SK-N-SH treated with all-trans-retinoic acid at 6 μM for 48 hours (cell line): ENCODE data around the gene PIR.
A peak's percentile ranks its signal among the peaks of the same experiment; 100 is the strongest.

Source experiments
- ATAC-seq: fragments of 200-7000 bp; cut with Tn5 transposase; 3 replicates; pipeline ENCODE4 v1.9.1; 2020; ENCODE audit warnings: mild to moderate bottlenecking, moderate library complexity
- ARNTL ChIP-seq: fragments of 450-650 bp; formaldehyde crosslinking; IDR thresholded peaks from 2 replicates; pipeline ENCODE4 v1.5.0; 2020; ENCODE audit warnings: low read depth, mild to moderate bottlenecking, moderate library complexity, borderline replicate concordance
- BACH2 ChIP-seq: fragments of 250-450 bp; sonication (Bioruptor Pico); IDR thresholded peaks from 2 replicates; pipeline ENCODE4 v1.9.0; 2021; ENCODE audit warnings: mild to moderate bottlenecking, borderline replicate concordance
- ESRRG ChIP-seq: fragments of 250-450 bp; sonication (Bioruptor Pico); IDR thresholded peaks from 2 replicates; pipeline ENCODE4 v1.6.1; 2021; ENCODE audit warnings: mild to moderate bottlenecking
- GLIS3 ChIP-seq: fragments of 250-450 bp; sonication (Bioruptor Pico); IDR thresholded peaks from 2 replicates; pipeline ENCODE4 v1.5.0; 2020; ENCODE audit warnings: mild to moderate bottlenecking, moderate library complexity
- ISL1 ChIP-seq: fragments of 250-450 bp; sonication (Bioruptor Pico); IDR thresholded peaks from 2 replicates; pipeline ENCODE4 v2.1.2; 2022; ENCODE audit warnings: mild to moderate bottlenecking, moderate library complexity
- OSR1 ChIP-seq: fragments of 250-450 bp; sonication (Bioruptor Pico); IDR thresholded peaks from 2 replicates; pipeline ENCODE4 v1.8.0; 2022; ENCODE audit warnings: moderate library complexity, mild to moderate bottlenecking, inconsistent platforms
- PPARA ChIP-seq: fragments of 250-450 bp; sonication (Bioruptor Pico); IDR thresholded peaks from 2 replicates; pipeline ENCODE4 v1.5.0; 2020; ENCODE audit warnings: mild to moderate bottlenecking, borderline replicate concordance
- RARB ChIP-seq: fragments of 250-450 bp; sonication (Bioruptor Pico); IDR thresholded peaks from 2 replicates; pipeline ENCODE4 v1.8.0; 2021; ENCODE audit warnings: mild to moderate bottlenecking, moderate library complexity
- SNAI2 ChIP-seq: fragments of 250-450 bp; sonication (Bioruptor Pico); IDR thresholded peaks from 2 replicates; pipeline ENCODE4 v1.5.0; 2020; ENCODE audit warnings: mild to moderate bottlenecking, moderate library complexity
- TCF4 ChIP-seq: fragments of 250-450 bp; sonication (Bioruptor Pico); IDR thresholded peaks from 2 replicates; pipeline ENCODE4 v1.8.0; 2021; ENCODE audit warnings: mild to moderate bottlenecking, moderate library complexity, borderline replicate concordance
- TOX ChIP-seq: fragments of 250-450 bp; sonication (Bioruptor Pico); IDR thresholded peaks from 2 replicates; pipeline ENCODE4 v1.8.0; 2021; ENCODE audit warnings: mild to moderate bottlenecking, moderate library complexity, borderline replicate concordance
- ZFP3 ChIP-seq: fragments of 250-450 bp; sonication (Bioruptor Pico); IDR thresholded peaks from 2 replicates; pipeline ENCODE4 v1.5.0; 2020; ENCODE audit warnings: mild to moderate bottlenecking, moderate library complexity
- ZFP30 ChIP-seq: fragments of 450-650 bp; formaldehyde crosslinking; IDR thresholded peaks from 2 replicates; pipeline ENCODE4 v1.5.0; 2022; ENCODE audit warnings: mild to moderate bottlenecking, moderate library complexity
- ZNF565 ChIP-seq: fragments of 450-650 bp; formaldehyde crosslinking; conservative IDR thresholded peaks from 2 replicates; pipeline ENCODE4 v1.5.0; 2020; ENCODE audit warnings: low read depth, mild to moderate bottlenecking, moderate library complexity
- ZNF70 ChIP-seq: fragments of 450-650 bp; formaldehyde crosslinking; IDR thresholded peaks from 2 replicates; pipeline ENCODE4 v1.5.0; 2020; ENCODE audit warnings: mild to moderate bottlenecking, moderate library complexity
- ZNF8 ChIP-seq: fragments of 450-650 bp; formaldehyde crosslinking; IDR thresholded peaks from 2 replicates; pipeline ENCODE4 v1.5.0; 2020; ENCODE audit warnings: mild to moderate bottlenecking, moderate library complexity
- TF ChIP-seq, protein P1 (sequence below): fragments of 250-450 bp; sonication (Bioruptor Pico); IDR thresholded peaks from 2 replicates; pipeline ENCODE4 v1.8.0; 2021; ENCODE audit warnings: low read depth, mild to moderate bottlenecking, moderate library complexity, borderline replicate concordance
- TF ChIP-seq, protein P2 (sequence below): fragments of 250-450 bp; sonication (Bioruptor Pico); IDR thresholded peaks from 2 replicates; pipeline ENCODE4 v1.5.1; 2020; ENCODE audit warnings: low read depth, mild to moderate bottlenecking, moderate library complexity
- TF ChIP-seq, protein P3 (sequence below): fragments of 250-450 bp; sonication (Bioruptor Pico); IDR thresholded peaks from 2 replicates; pipeline ENCODE4 v1.5.0; 2020; ENCODE audit warnings: mild to moderate bottlenecking, moderate library complexity
- TF ChIP-seq, protein P4 (sequence below): fragments of 250-450 bp; sonication (Bioruptor Pico); IDR thresholded peaks from 2 replicates; pipeline ENCODE4 v1.5.1; 2021; ENCODE audit warnings: mild to moderate bottlenecking, moderate library complexity

The PIR gene

DNA sequence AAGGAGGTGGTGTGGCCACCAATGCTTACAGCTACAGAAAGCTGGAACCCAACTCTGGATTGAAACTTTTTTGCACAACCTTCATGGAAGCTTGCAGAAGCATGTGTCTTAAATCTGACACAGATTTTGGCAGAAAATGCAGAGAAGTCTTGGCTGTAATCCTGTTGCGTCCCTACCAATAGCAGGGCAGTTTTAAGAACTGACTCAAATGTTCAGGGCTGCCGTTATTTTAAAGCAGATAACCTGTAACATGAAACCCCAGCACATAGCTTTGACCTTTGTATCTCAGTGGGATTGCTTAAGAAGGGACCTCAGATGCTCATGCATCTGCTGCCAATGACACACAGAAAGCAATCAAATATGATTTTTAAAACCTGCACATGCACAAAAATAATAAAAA, 108.8 kb downstream of the PIR start, which contains the start of gene VEGFD:
Gene VEGFD (minus strand): TSS at position 110 of the 400 bp plus-strand sequence. CDS start 467 bp downstream, outside the sequence.
- no peak for TF ChIP-seq ESRRG (CRISPR knock-in tag)
- peak; percentile 78 for ATAC-seq

DNA sequence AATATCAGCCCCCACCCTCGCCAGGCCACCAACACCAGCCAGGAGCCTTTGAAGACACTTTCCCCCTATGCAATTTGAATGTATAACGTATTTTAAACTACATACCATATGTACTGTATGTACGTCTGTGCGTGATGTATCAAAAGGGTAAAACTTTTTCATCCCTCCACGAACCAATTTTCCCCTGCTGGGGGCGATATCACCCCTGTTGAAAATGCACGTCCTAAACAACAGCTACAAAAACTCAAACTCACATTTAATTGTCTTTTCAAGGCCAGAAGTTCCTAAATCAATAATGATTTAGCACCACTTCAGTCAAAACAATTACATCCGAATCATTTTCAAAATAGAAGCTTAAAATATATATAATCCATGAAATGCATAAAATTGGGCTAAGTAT, 110.3 kb downstream of the PIR start:
- peak; percentile 38; the same call in 1 of the 3 replicates for ATAC-seq
- no peak for TF ChIP-seq ZFP30 (CRISPR knock-in tag)

DNA sequence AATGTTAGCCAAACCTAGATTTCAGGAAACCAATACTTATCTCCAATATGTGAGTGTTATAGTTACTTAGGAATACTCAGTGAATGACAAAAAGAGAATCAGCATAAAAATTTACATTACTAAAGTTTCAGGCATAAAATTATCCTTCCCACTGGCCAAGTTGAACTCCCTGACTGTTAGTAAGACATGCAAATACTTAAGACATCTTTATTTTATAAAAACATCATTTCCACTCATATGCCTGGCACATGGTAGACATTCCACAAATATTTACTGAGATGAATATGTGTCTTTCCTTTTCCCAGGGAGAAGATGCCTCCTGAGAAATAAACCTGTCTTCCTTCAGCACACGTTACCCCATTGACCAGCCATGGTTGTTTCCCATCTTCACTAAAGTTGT, 116.2 kb downstream of the PIR start:
- no peak for TF ChIP-seq ZNF70 (CRISPR knock-in tag)
- no peak for TF ChIP-seq BACH2
- TF ChIP-seq TOX: no peak
- no peak for TF ChIP-seq ZFP3 (CRISPR knock-in tag)
- TF ChIP-seq ZNF8 (CRISPR knock-in tag): no peak
- no peak for TF ChIP-seq SNAI2 (CRISPR knock-in tag)
- no peak for TF ChIP-seq ZNF565 (CRISPR knock-in tag)
- TF ChIP-seq, protein P1, sequence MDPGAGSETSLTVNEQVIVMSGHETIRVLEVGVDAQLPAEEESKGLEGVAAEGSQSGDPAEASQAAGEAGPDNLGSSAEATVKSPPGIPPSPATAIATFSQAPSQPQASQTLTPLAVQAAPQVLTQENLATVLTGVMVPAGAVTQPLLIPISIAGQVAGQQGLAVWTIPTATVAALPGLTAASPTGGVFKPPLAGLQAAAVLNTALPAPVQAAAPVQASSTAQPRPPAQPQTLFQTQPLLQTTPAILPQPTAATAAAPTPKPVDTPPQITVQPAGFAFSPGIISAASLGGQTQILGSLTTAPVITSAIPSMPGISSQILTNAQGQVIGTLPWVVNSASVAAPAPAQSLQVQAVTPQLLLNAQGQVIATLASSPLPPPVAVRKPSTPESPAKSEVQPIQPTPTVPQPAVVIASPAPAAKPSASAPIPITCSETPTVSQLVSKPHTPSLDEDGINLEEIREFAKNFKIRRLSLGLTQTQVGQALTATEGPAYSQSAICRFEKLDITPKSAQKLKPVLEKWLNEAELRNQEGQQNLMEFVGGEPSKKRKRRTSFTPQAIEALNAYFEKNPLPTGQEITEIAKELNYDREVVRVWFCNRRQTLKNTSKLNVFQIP (CRISPR knock-in tag): no peak
- TF ChIP-seq, protein P2, sequence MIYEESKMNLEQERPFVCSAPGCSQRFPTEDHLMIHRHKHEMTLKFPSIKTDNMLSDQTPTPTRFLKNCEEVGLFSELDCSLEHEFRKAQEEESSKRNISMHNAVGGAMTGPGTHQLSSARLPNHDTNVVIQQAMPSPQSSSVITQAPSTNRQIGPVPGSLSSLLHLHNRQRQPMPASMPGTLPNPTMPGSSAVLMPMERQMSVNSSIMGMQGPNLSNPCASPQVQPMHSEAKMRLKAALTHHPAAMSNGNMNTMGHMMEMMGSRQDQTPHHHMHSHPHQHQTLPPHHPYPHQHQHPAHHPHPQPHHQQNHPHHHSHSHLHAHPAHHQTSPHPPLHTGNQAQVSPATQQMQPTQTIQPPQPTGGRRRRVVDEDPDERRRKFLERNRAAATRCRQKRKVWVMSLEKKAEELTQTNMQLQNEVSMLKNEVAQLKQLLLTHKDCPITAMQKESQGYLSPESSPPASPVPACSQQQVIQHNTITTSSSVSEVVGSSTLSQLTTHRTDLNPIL (CRISPR knock-in tag): no peak
- no peak for TF ChIP-seq ISL1
- no peak for TF ChIP-seq TCF4
- TF ChIP-seq, protein P3, sequence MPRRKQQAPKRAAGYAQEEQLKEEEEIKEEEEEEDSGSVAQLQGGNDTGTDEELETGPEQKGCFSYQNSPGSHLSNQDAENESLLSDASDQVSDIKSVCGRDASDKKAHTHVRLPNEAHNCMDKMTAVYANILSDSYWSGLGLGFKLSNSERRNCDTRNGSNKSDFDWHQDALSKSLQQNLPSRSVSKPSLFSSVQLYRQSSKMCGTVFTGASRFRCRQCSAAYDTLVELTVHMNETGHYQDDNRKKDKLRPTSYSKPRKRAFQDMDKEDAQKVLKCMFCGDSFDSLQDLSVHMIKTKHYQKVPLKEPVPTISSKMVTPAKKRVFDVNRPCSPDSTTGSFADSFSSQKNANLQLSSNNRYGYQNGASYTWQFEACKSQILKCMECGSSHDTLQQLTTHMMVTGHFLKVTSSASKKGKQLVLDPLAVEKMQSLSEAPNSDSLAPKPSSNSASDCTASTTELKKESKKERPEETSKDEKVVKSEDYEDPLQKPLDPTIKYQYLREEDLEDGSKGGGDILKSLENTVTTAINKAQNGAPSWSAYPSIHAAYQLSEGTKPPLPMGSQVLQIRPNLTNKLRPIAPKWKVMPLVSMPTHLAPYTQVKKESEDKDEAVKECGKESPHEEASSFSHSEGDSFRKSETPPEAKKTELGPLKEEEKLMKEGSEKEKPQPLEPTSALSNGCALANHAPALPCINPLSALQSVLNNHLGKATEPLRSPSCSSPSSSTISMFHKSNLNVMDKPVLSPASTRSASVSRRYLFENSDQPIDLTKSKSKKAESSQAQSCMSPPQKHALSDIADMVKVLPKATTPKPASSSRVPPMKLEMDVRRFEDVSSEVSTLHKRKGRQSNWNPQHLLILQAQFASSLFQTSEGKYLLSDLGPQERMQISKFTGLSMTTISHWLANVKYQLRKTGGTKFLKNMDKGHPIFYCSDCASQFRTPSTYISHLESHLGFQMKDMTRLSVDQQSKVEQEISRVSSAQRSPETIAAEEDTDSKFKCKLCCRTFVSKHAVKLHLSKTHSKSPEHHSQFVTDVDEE: no peak
- no peak for TF ChIP-seq ARNTL (CRISPR knock-in tag)
- no peak for TF ChIP-seq GLIS3 (CRISPR knock-in tag)
- TF ChIP-seq RARB: no peak
- peak; percentile 94 for ATAC-seq

DNA sequence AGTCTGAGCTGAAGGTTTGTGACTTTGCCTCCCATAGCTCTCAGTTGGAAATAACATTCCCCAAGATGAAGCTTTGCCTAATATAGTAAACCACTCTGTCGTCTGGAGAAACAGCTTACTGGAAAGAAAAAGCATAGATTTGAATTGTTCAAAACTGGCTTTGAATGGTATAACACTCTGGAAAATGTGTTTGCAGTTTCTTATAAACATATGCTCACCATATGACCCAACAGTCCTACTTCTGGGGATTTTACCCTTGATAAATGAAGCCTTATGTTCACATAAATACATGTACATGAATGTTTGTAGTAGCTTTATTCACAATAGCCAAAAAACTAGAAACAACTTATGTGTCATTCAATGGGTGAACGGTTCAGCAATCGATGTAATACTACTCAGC, 119.2 kb downstream of the PIR start:
- TF ChIP-seq OSR1 (CRISPR knock-in tag): no peak
- no peak for TF ChIP-seq TOX
- TF ChIP-seq RARB: no peak
- no peak for ATAC-seq

DNA sequence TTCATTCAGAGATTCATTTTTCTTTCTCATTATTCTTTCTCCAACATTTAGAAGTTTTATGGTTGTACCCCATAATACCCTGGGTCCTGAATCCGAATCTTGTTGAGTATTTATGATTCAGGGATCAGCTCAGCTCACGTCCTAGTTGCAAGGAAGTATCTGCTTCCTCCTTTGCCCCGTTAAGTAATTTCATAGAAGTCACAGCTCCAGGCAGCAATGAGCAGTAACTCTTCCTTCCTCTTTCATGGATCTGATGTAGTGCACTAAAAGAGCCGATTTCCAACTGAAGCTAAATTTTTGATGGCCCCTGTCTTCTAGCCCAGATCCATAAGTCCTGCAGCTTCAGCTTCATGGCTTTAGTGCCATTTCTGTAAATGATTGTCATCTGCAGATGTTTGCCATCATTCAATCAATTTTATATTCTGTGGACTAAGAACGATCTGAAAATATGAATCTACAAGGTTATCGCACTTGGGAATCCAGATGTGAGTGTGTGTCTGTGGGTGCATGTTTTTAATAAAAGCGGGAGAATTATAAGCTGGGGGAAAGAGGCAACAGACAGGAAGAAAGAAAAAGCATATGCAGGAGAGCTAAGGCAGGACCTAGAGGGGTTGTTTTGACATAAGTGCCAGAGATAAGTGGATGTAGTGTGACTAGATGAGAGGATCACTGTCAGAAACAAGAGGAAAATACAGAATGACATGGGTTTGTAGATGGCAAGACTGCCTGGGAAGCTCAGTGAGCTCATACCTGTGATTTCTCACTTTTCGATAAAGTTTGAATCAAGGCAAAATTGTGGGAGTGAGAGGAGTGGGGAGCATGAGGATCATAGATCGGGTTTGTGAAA, 126.4 kb downstream of the PIR start:
- ATAC-seq: no peak
- TF ChIP-seq PPARA (CRISPR knock-in tag): no peak
- TF ChIP-seq ZFP30 (CRISPR knock-in tag): no peak
- TF ChIP-seq RARB: no peak
- TF ChIP-seq ISL1: no peak
- TF ChIP-seq TOX: no peak
- TF ChIP-seq ZNF70 (CRISPR knock-in tag): no peak
- no peak for TF ChIP-seq TCF4
- no peak for TF ChIP-seq ARNTL (CRISPR knock-in tag)
- TF ChIP-seq ESRRG (CRISPR knock-in tag): no peak
- TF ChIP-seq, protein P1 (CRISPR knock-in tag): no peak
- TF ChIP-seq BACH2: no peak
- TF ChIP-seq GLIS3 (CRISPR knock-in tag): no peak
- TF ChIP-seq, protein P4, sequence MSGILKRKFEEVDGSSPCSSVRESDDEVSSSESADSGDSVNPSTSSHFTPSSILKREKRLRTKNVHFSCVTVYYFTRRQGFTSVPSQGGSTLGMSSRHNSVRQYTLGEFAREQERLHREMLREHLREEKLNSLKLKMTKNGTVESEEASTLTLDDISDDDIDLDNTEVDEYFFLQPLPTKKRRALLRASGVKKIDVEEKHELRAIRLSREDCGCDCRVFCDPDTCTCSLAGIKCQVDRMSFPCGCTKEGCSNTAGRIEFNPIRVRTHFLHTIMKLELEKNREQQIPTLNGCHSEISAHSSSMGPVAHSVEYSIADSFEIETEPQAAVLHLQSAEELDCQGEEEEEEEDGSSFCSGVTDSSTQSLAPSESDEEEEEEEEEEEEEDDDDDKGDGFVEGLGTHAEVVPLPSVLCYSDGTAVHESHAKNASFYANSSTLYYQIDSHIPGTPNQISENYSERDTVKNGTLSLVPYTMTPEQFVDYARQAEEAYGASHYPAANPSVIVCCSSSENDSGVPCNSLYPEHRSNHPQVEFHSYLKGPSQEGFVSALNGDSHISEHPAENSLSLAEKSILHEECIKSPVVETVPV (CRISPR knock-in tag): no peak
- no peak for TF ChIP-seq ZNF565 (CRISPR knock-in tag)
- TF ChIP-seq, protein P3: no peak
- TF ChIP-seq ZFP3 (CRISPR knock-in tag): no peak
- TF ChIP-seq SNAI2 (CRISPR knock-in tag): no peak
- TF ChIP-seq ZNF8 (CRISPR knock-in tag): no peak
- TF ChIP-seq OSR1 (CRISPR knock-in tag): no peak
